HG03025 (cell line): ENCODE data around the gene CORO1C.
"Not testable (repeated sequence)": the region's sequence is repeated elsewhere in the genome, so short reads cannot be mapped to it uniquely, and the experiment has no call there.

Experiments used
- ATAC-seq: cut with Tn5 transposase; IDR thresholded peaks from one replicate; pipeline ENCODE4 v1.9.1; 2021; ENCODE audit warnings: mild to moderate bottlenecking, moderate library complexity; ENCODE audit not compliant: unreplicated experiment, low FRiP score

The CORO1C gene

DNA sequence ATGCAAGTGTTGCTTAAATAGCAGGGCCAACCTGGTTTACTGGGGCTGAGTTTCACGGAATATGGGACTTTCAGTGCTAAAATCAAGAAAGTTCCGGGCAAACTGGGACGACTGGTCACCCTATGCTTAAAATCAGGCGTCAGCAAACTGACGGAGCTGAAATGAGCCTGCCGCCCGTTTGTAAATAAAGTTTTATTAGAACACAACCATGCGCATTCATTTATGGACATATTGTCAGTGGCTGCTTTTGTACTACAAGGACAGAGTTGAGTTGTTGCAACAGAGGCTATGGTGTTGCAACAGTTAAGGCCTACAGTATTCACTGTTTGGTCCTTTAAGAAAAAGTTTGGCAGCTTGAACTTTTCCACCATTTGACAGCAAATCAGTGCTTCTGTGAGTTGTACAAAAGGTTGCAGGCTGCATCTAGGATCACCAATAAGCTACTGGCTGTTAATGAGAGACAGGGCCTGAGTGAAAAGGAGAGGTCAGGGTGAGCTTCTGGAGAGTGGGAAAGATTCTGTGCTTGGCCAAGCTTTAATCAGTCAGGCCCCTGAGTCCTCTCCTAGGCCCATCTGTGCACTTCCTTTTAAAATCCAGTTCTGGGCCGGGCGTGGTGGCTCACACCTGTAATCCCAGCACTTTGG is 111.0 kb downstream of the CORO1C start:
- ATAC-seq: no peak

DNA sequence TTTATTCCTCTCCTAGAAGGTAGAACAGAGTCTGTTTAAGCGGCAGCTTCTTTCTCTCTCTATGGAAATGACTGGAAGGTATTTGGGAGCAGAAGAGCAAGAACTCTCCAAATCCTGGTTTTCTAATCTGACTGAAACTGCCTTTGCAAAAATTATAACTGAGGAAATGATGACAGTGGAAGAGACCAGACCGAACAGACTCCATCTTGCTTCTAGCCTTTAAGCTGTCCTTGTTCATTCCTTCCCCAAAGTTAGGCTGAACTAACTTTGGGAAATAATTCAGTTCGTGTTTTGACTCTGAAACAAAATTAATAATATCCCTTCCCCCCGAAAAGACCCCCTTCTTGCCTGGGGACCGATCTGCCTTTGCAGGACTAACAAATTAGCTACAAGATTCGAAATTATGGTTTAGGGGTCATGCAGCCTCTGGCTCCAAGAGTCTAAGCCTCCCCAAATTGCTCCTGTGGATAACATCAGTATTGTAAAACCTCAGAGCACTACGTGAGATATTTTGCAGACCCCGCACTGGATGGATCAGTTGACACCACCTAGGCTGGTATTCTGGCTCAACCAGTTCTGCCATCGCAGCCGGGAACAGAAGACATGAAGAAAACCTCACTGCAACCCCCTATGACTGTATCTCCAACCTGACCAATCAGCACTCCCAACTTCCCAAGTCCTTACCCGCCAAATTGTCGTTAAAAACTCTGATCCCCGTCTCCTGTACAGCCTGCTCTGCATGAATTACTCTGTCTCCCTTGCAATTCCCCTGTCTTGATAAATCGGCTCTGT is 111.8 kb downstream of the CORO1C start:
- ATAC-seq: no peak

DNA sequence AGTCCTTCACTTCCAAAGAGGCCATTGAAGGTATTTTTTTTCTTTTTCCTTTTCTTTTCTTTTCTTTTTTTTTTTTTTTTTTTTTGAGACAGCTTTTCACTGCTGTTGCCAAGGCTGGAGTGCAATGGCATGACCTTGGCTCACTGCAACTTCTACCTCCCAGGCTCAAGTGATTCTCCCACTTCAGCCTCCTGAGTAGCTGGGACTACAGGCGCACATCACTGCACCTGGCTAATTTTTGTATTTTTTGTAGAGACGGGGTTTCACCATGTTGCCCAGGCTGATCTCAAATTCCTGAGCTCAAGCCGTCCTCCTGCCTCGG is 112.4 kb downstream of the CORO1C start:
- not testable (repeated sequence) for ATAC-seq

DNA sequence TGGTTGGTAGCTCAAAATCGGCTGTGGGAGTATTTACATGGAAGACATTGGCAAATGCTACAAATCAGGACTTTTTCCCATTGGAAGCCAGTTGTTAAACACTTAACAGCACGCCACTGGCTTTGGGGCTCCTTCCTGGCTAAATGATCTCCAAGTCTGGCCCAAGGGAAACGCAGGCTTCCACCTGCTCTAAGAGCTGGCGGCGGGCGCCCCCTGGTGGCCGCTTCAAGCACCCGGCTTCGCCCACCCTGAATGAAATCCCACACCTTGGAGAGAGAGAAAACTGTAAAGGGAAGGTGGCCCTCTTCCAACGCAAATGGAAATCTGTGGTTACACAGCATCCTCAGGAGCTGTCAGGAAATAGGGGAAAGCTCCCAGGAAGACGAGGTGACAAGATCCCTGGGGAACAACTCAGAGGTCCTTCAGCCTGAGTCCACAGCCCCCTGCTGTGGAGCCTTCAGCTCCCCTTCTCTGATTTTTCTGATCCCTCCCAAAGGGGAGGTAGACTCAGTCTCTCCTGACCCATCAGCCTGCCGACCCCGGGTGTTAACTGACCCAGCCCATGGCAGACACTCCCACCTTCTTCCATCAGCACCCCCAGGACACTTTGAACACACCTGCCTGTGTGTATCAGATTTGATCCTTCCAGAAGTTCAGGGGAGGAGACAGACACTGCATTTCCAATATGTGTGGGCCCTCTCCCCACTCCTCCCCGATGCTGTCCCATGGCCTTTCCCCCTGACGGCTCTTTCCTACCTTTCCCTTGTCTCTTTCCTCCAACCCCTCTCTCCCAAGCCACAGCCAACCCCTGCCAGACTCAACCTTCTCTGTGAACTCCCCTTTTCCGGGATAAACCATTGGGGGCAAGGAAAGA is 113.0 kb downstream of the CORO1C start:
- no peak for ATAC-seq

DNA sequence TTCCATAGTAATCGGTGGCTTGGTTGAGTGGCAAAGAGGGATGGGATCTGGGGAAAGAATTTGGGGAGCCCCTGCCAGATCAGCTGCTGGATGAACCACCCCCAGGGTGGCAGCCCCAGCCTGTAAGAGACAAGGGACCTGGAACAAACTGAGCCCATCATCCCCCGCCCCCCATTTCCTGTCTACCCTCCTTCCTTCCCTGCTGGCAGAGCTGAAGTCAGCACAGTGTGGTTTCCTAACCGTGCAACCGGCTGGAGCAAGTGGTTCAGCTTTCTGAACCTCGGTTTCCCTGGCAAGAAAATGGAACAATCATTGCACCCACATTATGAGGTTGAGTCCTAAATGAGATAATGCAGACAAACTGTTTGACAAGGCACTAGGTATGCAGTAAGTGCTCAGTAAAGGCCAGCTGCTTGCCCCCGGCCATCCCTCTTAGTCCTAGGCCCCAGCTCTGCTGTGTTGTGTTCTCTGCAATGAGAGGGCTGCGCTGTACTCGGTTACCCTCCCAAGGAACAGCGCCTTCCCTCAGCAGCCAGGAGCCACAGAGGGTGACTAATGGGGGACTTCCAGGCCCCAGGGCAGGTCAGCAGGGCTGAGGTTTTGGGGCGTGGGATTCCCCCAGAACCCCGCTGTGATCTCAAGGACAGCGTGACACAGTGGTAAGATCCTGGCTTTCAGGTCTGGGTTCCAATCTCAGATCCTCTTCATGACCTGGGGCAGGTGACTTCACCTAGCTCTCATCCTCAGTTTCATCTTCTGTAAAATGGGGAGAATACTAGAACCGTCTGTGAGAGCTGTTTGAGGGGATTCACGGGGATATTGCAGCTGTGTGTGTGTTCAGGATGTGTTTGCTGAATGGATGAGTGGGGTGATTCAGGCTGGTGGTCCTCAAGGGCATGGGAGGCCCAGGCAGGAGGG is 114.1 kb downstream of the CORO1C start:
- ATAC-seq: peak; percentile 67

DNA sequence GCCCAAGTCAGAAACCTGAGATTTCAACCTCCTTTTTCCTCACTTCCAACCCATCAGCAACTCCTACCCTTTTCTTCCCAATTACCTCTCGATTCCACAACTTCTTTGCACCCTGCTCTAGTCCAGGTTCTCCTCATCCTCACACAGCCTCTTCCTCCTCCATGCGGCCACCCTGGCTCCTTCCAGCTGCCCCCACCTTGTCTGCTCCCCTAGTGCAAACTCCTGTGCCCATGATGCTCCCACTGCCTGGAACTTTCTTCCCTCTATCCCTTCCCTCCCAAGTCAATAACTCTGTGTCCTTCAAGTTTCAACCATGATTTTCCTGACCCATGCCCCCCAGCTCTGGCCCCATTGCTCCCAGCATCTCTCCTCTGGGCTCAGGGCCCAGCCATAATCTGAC is 115.0 kb downstream of the CORO1C start:
- ATAC-seq: no peak

DNA sequence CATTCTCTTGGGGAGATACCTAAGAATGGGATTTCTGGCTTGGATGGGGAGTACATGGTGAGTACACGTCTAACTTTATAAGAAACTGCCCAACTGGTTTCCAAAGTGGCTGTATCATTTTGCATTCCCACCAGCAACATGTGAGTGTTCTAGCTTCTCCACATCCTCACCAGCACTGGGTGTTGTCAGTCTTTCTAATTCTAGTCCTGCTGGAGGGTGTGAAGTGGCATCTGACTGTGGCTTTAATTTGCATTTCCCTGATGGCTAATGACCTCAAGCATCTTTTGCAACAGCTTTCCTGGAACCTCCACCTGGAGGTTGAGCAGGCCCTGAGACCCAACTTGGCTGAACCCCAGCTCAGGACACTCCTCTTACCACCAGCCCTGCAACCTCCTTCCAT is 115.4 kb downstream of the CORO1C start:
- ATAC-seq: no peak

DNA sequence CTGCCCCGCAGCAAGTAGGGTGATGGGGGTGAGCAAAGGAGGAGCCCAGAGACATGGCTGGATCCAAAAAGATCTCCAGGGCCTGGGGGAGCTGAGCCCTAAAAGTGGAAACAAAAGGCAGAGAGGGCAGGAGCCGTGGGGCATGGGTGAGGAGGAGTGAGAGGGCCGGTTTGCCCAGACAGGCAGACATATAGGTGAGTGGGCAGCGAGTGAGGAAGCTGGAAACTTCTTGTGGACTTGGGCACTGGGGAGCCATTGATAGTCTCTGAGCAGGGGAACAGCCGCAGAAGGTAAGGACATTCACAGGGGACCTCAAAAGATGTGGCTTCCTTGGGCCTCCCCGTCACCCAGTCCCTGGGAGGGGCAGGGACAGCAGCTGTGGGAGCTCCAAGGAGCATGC is 116.7 kb downstream of the CORO1C start:
- ATAC-seq: no peak

DNA sequence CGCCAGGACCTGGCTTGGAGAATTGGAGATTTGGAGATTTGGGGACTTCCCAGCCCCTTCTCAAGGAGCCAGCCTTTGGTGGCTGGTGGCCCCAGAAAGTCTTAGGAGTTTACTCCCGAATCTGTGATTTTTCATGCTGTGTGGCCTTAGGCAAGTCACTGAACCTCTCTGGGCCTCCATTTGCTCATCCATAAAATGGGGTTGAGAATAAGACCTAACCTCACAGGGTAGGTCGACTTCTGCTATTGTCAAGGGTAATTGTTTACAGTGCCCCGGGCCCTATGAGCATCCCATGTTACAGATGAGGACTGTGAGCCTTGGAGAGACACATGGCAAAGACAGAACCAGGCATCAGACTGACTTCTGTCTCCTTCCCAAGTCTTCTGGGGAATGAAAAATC is 117.3 kb downstream of the CORO1C start:
- ATAC-seq: no peak

DNA sequence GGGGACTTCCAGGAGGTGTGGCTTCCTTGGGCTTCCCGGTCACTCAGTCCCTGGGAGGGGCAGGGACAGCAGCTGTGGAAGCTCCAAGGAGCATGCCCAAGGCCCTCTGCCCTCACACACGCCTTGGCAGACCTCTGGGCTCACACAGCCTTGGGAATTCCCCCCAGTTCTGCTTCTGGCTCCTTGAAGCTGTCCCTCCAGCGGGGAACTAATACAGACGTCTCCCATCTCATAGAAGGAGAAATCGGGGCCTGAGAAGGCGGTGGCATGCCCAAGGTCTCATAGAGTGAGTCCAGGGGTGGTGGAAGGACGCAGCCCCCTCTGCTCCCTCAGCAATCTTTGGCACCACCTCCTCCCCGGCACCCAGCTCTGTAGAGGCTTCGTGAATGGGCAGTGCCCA is 117.8 kb downstream of the CORO1C start:
- ATAC-seq: no peak

DNA sequence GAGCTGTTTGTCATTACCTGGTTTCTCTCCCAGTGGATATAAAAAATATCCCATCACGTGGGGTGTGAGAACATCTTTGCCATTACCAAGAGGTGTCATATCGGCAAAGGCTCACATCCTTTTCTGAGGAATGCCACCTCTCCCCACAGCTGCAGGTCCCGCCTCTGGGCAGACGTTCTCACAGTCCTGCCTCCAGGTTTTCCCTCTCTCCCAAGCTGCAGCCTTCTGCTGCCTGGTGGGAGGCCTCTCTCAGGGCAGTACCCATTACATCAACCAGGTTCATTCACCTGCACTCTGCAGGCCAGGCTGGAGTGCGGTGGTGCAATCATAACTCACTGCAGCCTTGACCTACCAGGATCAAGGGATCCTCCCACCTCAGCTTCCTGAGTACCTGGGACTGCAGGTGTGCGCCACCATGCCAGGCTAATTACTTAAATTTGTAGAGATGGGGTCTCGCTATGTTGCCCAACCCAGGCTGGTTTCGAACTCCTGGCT is 118.5 kb downstream of the CORO1C start:
- ATAC-seq: no peak

DNA sequence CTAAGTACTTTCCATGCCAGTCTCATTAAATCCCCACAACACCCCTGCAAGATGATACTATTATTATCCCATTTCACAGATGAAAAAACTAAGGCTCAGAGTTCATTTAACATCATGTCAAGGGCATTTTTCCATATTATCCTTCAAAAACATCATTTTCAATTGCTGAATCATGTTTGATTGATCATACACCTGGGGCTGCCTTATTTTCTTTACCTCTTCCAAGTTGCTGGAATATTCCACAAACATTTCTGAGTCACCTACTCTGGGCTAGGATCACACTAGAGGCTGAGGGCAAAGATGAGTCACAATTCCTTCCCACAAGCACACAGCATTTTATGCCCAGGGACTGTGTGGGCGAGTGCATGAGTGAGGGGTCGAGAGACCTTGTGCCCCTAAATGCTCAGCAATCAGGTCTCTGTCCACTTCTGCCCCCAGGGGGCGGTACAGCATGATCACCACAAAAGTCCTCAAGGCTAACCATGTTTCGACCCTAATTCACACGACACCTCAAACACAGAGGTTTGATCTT is 119.4 kb downstream of the CORO1C start:
- ATAC-seq: no peak

DNA sequence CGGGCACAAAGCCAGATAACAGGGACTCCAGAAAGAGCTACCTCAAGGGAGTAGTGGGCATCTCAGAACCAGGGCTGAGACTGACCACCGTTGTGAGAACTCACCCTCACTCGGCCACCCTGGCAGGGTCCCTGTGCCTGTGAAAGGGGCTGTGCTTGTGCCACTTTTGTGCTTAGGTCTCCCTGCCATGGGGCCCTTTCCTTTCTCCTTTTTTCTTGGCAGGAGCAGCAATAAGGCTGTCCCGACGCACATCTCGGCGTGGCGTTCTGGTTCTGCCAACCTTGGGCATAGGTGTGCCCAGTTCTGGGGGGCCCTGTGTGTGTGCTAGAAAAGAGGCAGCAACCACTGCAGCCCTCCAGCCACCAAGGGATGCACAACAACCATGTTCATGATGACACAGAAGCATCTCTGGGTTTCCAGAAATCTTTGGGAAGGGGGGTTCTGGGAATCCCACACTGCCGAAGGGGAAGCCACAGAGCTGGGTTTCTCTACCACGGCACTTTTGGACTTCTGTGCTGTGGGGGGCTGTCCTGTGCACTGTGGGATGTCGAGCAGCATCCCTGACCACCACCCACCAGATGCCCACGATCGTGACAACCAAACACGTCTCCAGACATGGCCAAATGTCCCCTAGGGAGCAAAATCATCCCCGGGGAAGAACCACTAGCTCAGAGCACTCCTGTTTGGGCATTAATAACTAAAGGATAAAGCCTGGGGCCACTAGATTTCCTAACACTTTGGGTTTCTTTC is 120.3 kb downstream of the CORO1C start:
- no peak for ATAC-seq

DNA sequence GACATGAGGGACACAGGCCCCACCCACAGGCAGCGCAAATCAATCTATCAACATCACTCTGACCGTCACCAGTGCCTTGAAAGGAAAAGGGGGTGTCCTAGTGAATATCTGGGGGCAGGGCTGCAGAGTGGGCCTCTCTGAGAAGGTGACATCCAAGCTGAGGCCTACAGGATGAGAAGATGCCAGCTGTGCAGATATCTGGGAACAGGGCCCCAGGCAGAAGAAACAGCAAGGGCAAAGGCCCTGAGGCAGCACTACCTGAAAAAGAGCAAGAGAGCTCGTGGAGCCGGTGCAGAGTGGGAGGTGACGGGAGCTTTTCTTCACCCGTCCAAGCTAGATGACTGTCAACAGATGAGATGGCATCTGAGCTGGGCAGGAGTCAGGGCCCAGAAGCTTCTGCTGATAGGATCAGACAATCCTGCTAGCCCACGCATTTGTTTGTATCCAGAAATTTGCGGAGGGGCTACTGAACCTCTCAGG is 120.9 kb downstream of the CORO1C start:
- ATAC-seq: no peak

DNA sequence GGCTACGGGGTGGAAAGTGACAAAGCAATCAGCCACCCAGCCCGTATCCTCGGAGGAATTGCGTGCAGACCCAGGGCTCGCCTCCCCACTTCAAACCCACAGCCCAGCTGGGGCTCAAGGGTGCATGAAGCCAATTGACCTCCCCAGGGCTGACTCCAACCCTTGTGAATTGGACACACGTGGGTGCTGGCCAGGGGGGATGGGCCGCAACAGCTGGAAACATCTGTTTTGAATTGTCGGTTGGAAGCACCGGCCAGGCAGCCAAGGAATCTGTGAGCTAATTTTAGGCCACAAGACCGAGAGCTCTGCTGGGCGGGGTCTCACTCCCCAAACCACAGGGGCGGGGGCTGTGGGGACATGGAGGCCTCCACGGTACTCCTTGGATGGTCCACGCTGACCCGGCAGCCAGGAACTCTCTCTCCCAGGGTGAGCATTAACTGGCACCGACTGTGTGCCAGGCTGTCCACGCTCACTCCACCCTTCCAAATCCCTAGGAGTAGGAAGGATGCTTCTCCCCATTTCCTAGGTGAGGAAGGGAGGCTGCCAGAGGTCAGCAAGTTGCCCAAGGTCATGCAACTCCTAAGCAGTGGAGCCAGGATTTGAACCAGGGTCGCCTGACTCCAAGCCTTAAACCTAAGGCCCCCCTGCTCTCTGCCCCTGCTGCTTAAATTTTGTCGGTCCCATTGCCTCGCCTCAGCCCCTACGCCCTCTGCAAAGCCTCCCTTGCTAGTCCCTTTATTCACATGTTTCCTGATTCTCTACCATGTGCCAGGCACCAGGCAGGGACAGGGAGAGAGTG is 121.6 kb downstream of the CORO1C start:
- ATAC-seq: no peak

DNA sequence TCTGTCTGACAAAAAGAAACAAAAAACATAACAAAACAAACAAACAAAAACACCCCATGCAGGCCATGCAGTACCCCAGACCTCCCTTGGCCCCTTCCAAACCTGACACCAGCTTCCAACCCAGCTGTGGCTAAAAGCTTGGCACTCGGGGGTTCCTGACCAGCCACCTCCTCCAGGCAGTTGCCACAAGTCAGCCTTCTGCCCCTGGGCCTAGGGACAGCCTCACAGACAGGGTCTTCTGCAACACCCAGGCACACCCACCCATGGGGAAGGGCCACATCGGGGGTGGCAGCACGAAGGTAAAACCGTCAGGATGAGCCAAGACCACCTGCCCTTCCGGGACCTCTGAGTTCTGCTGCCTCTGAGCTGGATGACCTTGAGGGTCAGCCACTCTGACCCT is 122.7 kb downstream of the CORO1C start:
- no peak for ATAC-seq

DNA sequence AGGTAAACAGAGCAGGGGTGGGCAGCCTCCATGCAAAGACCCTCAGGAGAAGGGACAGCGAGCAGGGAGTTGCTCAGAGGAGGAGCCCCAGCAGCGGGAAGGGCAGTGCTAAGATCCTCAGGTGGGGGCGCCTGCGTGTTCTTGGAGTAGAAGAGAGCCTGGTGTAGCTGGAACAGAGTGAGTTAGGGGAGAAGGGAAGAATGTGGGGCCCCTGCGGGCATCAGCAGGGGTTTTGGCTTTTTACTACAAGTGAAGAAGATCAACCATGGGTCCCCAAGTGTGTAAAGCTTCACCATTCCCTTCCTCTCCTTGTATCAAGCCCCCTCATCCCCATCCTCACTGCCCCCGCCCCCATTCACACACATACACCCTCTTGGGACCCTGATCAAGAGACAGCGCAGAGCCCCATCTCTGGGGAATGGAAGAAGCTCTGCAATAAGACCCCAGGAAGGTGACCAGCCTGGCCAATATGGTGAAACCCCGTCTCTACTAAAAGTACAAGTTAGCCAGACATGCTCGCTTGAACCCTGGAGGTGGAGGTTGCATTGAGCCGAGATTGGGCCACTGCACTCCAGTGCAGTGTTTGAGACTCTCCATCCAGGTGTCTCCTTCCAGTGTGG is 123.2 kb downstream of the CORO1C start:
- ATAC-seq: no peak

DNA sequence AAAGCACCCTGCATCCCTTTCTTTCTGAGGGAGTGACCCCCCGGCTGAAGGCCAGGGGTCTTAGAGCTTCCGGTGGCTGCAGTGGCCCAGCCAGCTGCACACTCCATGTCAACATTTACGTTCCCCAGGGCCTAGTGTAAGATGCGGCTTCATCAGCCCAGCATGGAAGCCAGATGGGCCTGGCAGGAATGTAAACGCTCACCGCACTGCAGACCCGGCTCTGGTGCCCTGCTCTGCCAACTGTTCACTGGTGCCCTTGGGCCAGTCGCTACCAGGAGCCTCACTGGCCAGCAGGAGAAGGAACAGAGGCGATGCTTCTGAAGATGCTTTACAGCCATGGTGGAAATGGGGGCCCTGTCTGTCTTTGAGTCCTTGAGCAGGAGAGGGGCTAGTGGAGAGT is 124.8 kb downstream of the CORO1C start:
- ATAC-seq: no peak
